HepG2 (cell line): ENCODE results near the gene EPHB3. TPM values are rescaled to one million over a fixed set of nuclear protein-coding genes. Genes with fewer than 3 reads are reported as not detected.

Experiments used
- AFF4 ChIP-seq: sonication (generic); formaldehyde crosslinking; IDR thresholded peaks from 2 replicates; pipeline ENCODE4 v1.4.0; 2020; ENCODE audit warnings: missing genetic modification reagents
- CCDC6 ChIP-seq: sonication (generic); formaldehyde crosslinking; IDR thresholded peaks from 2 replicates; pipeline ENCODE4 v1.8.1; 2022; ENCODE audit warnings: mild to moderate bottlenecking, missing genetic modification reagents, moderate library complexity
- E2F1 ChIP-seq: sonication (generic); formaldehyde crosslinking; IDR thresholded peaks from 2 replicates; pipeline ENCODE4 v1.5.0; 2020; ENCODE audit warnings: missing genetic modification reagents
- FOXA3 ChIP-seq: IDR thresholded peaks from 2 replicates; pipeline ENCODE4 v1.6.1; 2016; ENCODE audit warnings: missing genetic modification reagents, missing compliant biosample characterization
- GATAD2A ChIP-seq: IDR thresholded peaks from 2 replicates; pipeline ENCODE4 v1.6.1; 2016
- TCF7 ChIP-seq: sonication (generic); IDR thresholded peaks from 2 replicates; pipeline ENCODE4 v1.6.1; 2016; ENCODE audit warnings: antibody characterized with exemption, low read depth
- THAP9 ChIP-seq: sonication (generic); formaldehyde crosslinking; IDR thresholded peaks from 2 replicates; pipeline ENCODE4; 2020; ENCODE audit warnings: missing genetic modification reagents, mild to moderate bottlenecking, borderline replicate concordance
- TP53 ChIP-seq: sonication (generic); formaldehyde crosslinking; conservative IDR thresholded peaks from 2 replicates; pipeline ENCODE4 v1.4.0; 2020; ENCODE audit warnings: missing genetic modification reagents
- ZIK1 ChIP-seq: sonication (generic); formaldehyde crosslinking; IDR thresholded peaks from 2 replicates; pipeline ENCODE4 v1.5.0; 2020; ENCODE audit warnings: mild to moderate bottlenecking, low read depth, missing genetic modification reagents, borderline replicate concordance
- ZNF205 ChIP-seq: IDR thresholded peaks from 2 replicates; pipeline ENCODE4 v1.6.1; 2018; ENCODE audit warnings: missing biosample characterization, missing genetic modification reagents
- ZNF274 ChIP-seq: sonication (generic); formaldehyde crosslinking; IDR thresholded peaks from 2 replicates; pipeline ENCODE4 v1.5.1; 2020; ENCODE audit warnings: mild to moderate bottlenecking, missing genetic modification reagents
- ZNF350 ChIP-seq: sonication (generic); formaldehyde crosslinking; IDR thresholded peaks from 2 replicates; pipeline ENCODE4 v1.4.0; 2020; ENCODE audit warnings: mild to moderate bottlenecking, low read depth, missing genetic modification reagents, borderline replicate concordance
- ZNF354B ChIP-seq: sonication (generic); formaldehyde crosslinking; IDR thresholded peaks from 2 replicates; pipeline ENCODE4 v1.8.0; 2022; ENCODE audit warnings: mild to moderate bottlenecking, missing genetic modification reagents
- ZNF446 ChIP-seq: sonication (generic); formaldehyde crosslinking; IDR thresholded peaks from 2 replicates; pipeline ENCODE4 v1.5.0; 2020; ENCODE audit warnings: mild to moderate bottlenecking, missing genetic modification reagents
- polyA plus RNA-seq, 8 experiments: library from polyadenylated mRNA; depleted of rRNA in 3 of 8; stranded (reverse) in 7 of 8; unstranded in 1 of 8; fragments of >200 nt; fragmentation: Illumina TruSeq in 4 of 8; extraction: Trizol in 4 of 8; gene quantifications; 2 replicates each; pipeline versions ENCODE4 v1.2.1 to v1.2.3, GENCODE V29; 2011 to 2016; ENCODE audit warnings: low read depth in 4 of 8, missing spikeins in 1 of 8, mixed read lengths in 1 of 8; ENCODE audit not compliant: insufficient read depth in 1 of 8
- total RNA-seq, 5 experiments: library from RNA; depleted of rRNA; stranded (reverse); fragments of >200 nt; fragmentation: Illumina TruSeq; extraction: Trizol; gene quantifications; 2 replicates each; pipeline ENCODE4 v1.2.3, GENCODE V29; 2016; ENCODE audit warnings: low read depth in 1 of 5
- TF ChIP-seq, protein P1 (sequence below): sonication (generic); formaldehyde crosslinking; IDR thresholded peaks from 2 replicates; pipeline ENCODE4 v1.4.0; 2020; ENCODE audit warnings: mild to moderate bottlenecking, missing genetic modification reagents

The EPHB3 gene
- total and polyA plus RNA-seq, 2 of the 13 experiments (the other 11 are each of a cell fraction or from before 2014, with no cell fraction given), result 0.01 TPM; not detected in 1

GRCh38 chr3:184513276-184514170 is 48.1 kb upstream of the EPHB3 start (continued):
- TF ChIP-seq, protein P1, sequence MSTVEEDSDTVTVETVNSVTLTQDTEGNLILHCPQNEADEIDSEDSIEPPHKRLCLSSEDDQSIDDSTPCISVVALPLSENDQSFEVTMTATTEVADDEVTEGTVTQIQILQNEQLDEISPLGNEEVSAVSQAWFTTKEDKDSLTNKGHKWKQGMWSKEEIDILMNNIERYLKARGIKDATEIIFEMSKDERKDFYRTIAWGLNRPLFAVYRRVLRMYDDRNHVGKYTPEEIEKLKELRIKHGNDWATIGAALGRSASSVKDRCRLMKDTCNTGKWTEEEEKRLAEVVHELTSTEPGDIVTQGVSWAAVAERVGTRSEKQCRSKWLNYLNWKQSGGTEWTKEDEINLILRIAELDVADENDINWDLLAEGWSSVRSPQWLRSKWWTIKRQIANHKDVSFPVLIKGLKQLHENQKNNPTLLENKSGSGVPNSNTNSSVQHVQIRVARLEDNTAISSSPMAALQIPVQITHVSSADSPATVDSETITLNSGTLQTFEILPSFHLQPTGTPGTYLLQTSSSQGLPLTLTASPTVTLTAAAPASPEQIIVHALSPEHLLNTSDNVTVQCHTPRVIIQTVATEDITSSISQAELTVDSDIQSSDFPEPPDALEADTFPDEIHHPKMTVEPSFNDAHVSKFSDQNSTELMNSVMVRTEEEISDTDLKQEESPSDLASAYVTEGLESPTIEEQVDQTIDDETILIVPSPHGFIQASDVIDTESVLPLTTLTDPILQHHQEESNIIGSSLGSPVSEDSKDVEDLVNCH (CRISPR knock-in tag), result no peak
- TF ChIP-seq TCF7, result no peak
- TF ChIP-seq ZNF446 (CRISPR knock-in tag), result no peak
- TF ChIP-seq ZNF274, result no peak
- no peak for TF ChIP-seq AFF4 (CRISPR knock-in tag)
- no peak for TF ChIP-seq ZNF205 (CRISPR knock-in tag)
- TF ChIP-seq THAP9 (CRISPR knock-in tag), result no peak; the same call in 1 of the 2 replicates
- TF ChIP-seq FOXA3 (CRISPR knock-in tag), result no peak
- no peak for TF ChIP-seq ZIK1
- peak; percentile 56; the same call in 1 of the 2 replicates for TF ChIP-seq ZNF350
- TF ChIP-seq TP53 (CRISPR knock-in tag), result no peak
- TF ChIP-seq CCDC6 (CRISPR knock-in tag), result 0 out of 2 replicates have a peak, but pooled peaks have one; percentile 17
- no peak for TF ChIP-seq E2F1 (CRISPR knock-in tag)
- TF ChIP-seq GATAD2A (CRISPR knock-in tag), result 0 out of 2 replicates have a peak, but pooled peaks have one; percentile 17
- no peak for TF ChIP-seq ZNF354B
